RWPE1 (cell line): ENCODE results near the gene GPR146.
"Not testable (repeated sequence)": the region's sequence is repeated elsewhere in the genome, so short reads cannot be mapped to it uniquely, and the experiment has no call there.

Experiments
- CTCF ChIA-PET: fragments of 350-600 bp; sonication (Branson Sonifier 250); formaldehyde crosslinking; extraction: SDS; loops from one replicate; lab custom pipeline; 2021; lab: Yijun Ruan, JAX
- POLR2A ChIA-PET: fragments of 400-600 bp; formaldehyde crosslinking; extraction: SDS; loops from one replicate; lab custom pipeline; 2020; ENCODE audit warnings: antibody characterized with exemption; ENCODE audit not compliant: low non-redundant PET; lab: Yijun Ruan, JAX
- DNase-seq: peaks from one replicate; pipeline ENCODE4 v3.0.0; 2012; ENCODE audit warnings: low spot score
- H3K27ac ChIP-seq: fragments of 450-650 bp; 2 replicates; pipeline ENCODE4 v1.5.1; 2017
- TF ChIP-seq, protein P1 (sequence below): fragments of 450-650 bp; conservative IDR thresholded peaks from 2 replicates; pipeline ENCODE4 v1.5.1; 2017; ENCODE audit warnings: low read depth, mild to moderate bottlenecking

GPR146 gene

DNA sequence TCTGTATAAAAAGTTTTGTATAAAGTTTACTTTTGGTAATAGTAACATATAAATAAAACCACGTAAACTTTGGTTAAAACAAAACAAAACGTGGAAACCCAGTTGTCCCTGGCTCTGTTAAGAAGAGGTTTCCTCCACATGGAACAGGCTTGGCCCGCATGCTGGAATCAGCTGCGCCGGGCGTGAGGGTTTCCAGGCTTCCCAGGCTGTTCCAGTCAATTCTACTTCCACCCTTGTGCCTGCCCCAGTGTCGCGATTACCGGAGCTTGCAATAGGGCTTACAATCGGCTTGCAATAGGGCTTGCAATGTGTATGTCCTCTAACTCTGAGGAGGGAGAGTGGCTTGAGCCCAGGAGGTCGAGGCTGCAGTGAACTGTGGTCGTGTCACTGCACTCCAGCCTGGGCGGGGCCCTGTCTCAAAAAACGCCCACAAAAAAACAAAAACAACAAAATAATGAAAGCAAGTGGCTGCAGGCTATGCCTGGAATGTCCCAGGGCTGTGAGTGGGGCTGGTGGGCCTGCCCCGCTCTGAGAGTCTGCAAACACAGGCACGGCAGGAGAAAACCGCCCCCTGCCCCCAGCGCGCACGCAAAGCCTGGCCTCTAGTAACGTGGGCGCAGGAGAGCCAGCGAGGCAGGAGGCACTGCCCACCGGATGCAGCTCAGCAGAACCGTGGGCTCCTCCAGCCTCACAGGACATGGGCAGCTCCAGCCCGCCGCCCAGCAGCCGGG, 45.0 kb upstream of the GPR146 start:
- ChIA-PET CTCF (interaction anchor here (0.6 to 1.8 kb wide), 2 partner anchors 66 to 324 kb away, joined by 3 to 8 read pairs; no protein-coding TSS in a partner anchor), POLR2A (no interaction called here)
- TF ChIP-seq, protein P1, sequence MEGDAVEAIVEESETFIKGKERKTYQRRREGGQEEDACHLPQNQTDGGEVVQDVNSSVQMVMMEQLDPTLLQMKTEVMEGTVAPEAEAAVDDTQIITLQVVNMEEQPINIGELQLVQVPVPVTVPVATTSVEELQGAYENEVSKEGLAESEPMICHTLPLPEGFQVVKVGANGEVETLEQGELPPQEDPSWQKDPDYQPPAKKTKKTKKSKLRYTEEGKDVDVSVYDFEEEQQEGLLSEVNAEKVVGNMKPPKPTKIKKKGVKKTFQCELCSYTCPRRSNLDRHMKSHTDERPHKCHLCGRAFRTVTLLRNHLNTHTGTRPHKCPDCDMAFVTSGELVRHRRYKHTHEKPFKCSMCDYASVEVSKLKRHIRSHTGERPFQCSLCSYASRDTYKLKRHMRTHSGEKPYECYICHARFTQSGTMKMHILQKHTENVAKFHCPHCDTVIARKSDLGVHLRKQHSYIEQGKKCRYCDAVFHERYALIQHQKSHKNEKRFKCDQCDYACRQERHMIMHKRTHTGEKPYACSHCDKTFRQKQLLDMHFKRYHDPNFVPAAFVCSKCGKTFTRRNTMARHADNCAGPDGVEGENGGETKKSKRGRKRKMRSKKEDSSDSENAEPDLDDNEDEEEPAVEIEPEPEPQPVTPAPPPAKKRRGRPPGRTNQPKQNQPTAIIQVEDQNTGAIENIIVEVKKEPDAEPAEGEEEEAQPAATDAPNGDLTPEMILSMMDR = no peak
- H3K27ac ChIP-seq = peak overlapping the region; percentile 48
- no peak for DNase-seq

DNA sequence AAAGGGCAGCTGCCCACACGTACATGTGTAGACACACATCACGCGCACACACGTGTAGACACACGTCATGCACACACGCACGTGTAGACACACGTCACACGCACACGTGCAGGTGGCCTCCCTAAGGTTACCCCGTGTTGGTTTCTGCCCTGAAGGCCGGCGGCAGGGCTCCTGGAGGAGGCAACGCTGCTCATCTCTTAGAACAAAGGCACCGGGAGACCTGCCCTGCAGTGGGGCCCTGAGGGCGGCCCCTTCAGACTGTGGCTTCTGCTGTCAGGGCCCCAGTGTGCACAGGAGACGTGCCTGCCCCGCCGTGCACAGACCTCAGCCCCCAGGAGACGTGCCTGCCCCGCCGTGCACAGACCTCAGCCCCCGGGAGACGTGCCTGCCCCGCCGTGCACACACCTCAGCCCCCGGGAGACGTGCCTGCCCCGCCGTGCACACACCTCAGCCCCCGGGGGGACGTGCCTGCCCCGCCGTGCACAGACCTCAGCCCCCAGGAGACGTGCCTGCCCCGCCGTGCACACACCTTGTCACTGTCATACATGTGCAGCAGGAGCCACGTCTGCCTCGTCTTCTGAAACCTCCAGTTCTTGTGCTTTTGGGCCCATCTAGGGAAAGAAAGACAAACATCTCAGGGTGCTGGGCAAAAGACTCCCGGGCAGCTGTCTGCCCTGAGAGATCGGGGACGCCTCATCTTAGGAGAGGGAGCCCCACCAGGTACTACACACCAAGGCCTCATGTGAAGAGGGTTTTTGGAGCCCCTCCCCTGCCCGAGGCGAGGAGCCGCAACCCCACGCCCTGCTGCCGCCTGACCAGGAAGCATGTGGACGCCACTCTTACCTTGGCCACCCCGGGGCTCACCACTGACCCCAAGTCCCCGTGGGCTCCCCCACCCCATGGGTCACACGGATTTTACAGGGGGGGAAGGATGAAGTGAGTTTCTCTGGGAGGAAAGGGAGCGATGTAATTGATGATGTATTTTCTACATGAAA, 44.1 kb upstream of the GPR146 start:
- no peak for DNase-seq
- ChIA-PET CTCF (no interaction called here), POLR2A (no interaction called here)
- peak overlapping the region; percentile 48 for H3K27ac ChIP-seq
- TF ChIP-seq, protein P1 = no peak

DNA sequence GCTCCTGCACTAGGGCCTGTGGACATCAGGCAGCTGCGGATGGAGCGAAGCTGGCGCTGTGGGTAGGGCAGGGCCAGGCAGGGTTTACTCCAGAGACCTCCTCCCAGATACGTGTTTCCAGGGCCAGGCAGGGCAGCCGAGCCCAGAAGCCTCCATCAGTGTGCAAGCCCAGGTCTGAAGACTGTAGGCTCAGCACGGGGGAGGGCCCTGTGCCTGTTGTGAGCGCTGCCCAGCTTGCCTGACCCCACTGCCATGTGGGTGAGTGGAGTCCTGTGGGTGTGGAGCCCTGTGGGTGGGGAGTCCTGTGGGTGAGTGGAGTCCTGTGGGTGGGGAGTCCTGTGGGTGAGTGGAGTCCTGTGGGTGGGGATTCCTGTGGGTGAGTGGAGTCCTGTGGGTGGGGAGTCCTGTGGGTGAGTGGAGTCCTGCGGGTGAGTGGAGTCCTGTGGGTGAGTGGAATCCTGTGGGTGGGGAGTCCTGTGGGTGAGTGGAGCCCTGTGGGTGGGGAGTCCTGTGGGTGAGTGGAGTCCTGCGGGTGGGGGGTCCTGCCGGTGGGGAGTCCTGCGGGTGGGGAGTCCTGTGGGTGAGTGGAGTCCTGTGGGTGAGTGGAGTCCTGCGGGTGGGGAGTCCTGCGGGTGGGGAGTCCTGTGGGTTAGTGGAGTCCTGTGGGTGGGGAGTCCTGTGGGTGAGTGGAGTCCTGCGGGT, 43.1 kb upstream of the GPR146 start:
- CTCF ChIA-PET, DNase-seq, POLR2A ChIA-PET: not testable (repeated sequence)
- peak overlapping the region; percentile 30 for H3K27ac ChIP-seq

DNA sequence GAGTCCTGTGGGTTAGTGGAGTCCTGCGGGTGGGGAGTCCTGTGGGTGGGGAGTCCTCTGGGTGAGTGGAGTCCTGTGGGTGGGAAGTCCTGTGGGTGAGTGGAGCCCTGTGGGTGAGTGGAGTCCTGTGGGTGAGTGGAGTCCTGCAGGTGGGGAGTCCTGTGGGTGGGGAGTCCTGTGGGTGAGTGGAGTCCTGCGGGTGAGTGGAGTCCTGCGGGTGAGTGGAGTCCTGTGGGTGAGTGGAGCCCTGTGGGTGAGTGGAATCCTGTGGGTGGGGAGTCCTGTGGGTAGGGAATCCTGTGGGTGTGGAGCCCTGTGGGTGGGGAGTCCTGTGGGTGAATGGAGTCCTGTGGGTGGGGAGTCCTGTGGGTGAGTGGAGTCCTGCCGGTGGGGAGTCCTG, 42.3 kb upstream of the GPR146 start:
- H3K27ac ChIP-seq, POLR2A ChIA-PET, DNase-seq, CTCF ChIA-PET: not testable (repeated sequence)

DNA sequence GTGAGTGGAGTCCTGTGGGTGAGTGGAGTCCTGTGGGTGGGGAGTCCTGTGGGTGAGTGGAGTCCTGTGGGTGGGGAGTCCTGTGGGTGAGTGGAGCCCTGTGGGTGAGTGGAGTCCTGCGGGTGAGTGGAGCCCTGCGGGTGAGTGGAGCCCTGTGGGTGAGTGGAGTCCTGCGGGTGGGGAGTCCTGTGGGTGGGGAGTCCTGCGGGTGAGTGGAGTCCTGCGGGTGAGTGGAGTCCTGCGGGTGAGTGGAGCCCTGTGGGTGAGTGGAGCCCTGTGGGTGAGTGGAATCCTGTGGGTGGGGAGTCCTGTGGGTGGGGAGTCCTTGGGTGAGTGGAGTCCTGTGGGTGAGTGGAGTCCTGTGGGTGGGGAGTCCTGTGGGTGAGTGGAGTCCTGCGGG, 41.9 kb upstream of the GPR146 start:
- POLR2A ChIA-PET, H3K27ac ChIP-seq, CTCF ChIA-PET, DNase-seq: not testable (repeated sequence)

DNA sequence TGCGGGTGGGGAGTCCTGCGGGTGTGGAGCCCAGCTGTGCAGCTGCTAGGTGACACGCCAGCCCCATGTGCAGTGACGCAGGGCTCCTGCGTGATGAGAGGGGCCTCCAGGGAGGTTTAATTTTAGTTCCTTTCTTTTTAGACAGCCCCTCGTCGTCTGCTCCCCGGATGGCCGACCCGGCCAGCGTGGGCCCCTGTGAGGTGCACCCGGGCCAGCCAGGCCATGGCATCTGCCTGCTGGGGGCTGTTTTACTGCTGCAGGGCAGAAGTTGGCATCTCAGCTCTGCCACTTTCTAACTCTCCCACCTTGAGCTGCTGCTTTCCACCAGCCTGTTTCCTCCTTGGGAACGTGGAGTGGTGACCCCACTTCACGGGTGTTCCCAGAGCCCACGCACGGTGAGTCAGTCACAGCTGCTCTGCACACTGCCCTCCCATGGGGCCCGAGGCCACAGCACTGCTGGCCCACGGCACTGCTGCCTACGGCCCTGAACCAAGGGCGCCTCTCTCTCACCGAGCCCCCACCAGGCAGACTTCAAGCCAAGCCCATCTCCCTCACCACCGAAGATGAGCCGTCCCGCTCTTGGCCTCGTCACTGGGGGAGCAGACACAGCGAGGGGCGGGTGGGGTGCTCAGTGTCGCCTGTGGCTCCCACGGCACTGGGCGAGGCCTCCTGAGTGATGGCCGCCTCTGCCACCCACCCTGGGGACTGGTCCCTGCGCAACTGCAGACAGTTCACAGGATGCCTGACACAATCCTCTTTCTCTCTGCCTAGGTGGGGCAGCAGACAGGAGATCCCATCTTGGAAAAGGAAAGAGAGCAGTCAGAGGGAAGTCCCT, 40.1 kb upstream of the GPR146 start:
- POLR2A ChIA-PET = no interaction called here
- DNase-seq = no peak
- TF ChIP-seq, protein P1 = no peak
- H3K27ac ChIP-seq = peak overlapping the region; percentile 22
- CTCF ChIA-PET = interaction anchor here (0.5 to 2.1 kb wide), 3 partner anchors 9 to 671 kb away, joined by 3 to 8 read pairs (median 5); no protein-coding TSS in a partner anchor

DNA sequence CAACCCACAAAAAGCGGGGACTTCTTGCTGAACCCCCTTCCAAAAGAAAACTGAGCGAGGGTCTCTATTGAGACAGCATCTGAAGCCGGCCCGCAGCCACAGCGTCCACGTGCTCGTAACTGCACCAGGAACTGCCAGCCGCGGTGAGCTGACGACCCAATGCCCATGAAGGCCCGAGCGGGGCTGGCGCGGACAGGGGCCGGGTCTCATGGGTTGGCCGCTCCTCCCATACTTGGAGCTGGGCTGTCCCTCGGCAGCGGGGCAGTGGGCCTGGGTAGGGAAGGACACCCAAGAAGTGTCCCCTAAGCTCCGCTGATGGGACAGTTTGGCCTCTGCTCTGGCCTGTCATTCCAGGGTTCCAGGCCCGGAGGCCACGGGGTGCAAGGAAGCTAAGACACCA, 39.0 kb upstream of the GPR146 start:
- CTCF ChIA-PET = interaction anchor here (1.2 to 2.1 kb wide), 2 partner anchors 10 to 12 kb away, joined by 3 to 8 read pairs; no protein-coding TSS in a partner anchor
- POLR2A ChIA-PET = no interaction called here
- DNase-seq = no peak
- H3K27ac ChIP-seq = peak overlapping the region; percentile 22
- TF ChIP-seq, protein P1 = no peak
